NK-92 treated with Interleukin-12 subunit alpha and Interleukin-12 subunit beta, amount 100 ng/mL, for 24 hours (cell line): Measurements from ENCODE around the gene EAF1.
A peak's percentile ranks its signal among the peaks of the same experiment; 100 is the strongest.
"Not testable (repeated sequence)": the region's sequence is repeated elsewhere in the genome, so short reads cannot be mapped to it uniquely, and the experiment has no call there.

Experiments
- DNase-seq: peaks from one replicate; lab custom pipeline; 2025; lab: John Stamatoyannopoulos, UW

Gene EAF1

DNA sequence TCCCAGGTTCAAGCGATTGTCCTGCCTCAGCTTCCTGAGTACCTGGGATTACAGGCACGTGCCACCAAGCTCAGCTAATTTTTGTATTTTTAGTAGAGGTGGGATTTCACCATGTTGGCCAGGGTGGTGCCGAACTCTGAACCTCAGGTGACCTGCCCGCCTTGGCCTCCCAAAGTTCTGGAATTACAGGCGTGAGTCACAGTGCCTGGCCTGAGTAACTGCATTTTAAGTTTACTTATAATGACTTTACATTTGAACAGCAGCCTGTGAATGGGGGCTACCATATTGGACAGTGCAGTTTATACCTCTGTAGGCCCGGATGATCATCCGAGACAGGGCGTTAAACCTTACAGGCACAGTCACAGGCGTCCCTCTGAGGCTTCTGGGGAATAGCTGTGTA lies 24.8 kb downstream of the EAF1 start:
- no peak for DNase-seq

- DNase-seq: no peak
Observed at GRCh38 chr3:15452961-15453360, 25.6 kb downstream of the EAF1 start.

GRCh38 chr3:15453501-15453900 lies 26.1 kb downstream of the EAF1 start:
- no peak for DNase-seq

- no peak for DNase-seq
Observed at GRCh38 chr3:15453991-15454625, 26.7 kb downstream of the EAF1 start.

- no peak for DNase-seq
Observed at GRCh38 chr3:15454965-15455364, 27.6 kb downstream of the EAF1 start.

DNA sequence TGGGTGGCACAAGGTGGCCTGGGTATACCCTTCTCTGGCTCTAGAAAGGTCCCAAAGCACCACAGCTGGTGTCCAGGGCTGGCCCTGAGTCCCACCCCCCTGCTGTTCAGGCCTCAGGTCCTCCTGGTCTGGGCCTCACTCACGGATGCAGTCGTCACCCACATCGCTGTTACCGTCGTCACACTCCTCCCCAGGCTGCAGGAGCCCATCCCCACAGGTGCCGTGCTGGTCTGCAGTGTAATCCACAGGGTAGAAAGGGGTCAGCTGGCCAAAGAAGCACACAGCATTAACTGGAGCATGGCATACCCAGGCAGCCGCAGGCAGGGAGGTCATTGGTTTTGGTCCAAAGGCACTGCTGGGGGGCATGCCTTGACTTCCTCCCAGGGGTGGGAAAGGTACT lies 28.4 kb downstream of the EAF1 start:
- DNase-seq: no peak

- no peak for DNase-seq
Observed at GRCh38 chr3:15456321-15456720, 28.9 kb downstream of the EAF1 start.

- not testable (repeated sequence) for DNase-seq
Observed at GRCh38 chr3:15456915-15457314, 29.5 kb downstream of the EAF1 start.

DNA sequence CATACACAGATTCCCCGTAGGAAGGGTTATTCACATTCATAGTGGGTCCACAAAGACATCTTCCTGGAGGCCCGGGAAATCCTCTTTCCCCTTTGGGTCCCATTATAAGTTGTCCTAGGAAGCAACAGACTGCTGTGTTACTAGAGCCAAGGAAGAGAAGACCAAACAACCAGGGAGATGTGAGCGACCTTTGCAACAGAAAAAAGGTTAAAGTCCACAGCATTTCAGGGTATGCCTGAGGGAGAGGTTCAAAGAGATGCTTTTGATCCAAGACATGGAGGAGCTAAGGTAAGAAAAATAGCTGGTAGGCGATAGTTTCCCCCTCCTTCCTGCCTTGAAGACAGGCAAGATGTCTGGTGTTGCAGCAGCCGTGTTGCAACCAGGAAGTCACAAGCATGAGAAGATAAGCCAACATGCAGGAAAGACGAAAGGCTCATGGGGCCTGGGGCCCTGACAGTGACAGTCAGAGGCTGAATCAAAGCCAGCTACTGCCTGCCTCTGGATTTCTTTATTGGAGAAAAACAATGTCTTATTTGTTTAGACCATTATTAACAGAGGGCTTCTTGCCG lies 30.9 kb downstream of the EAF1 start:
- DNase-seq: no peak

GRCh38 chr3:15460891-15461531 lies 33.6 kb downstream of the EAF1 start:
- peak; percentile 15 for DNase-seq

DNA sequence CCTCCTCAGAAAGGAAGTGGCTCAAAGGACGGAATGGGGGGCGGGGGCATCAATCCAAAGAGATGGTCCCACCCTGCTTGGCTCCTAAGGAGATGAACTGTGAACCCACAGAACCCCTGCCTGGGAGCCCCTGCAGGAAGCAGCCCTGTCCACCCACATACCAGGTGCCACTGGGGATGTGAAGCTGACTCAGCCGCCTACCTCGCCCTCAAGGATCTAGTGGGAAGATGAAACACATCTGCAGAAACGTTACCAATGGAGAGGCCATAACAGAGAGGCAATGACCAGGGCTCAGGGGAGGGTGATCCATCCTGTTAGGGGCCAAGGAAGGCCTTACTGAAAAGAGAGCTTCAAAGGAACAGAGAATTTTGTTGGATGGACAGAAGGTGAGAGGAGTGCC lies 35.1 kb downstream of the EAF1 start:
- peak; percentile 9 for DNase-seq

- no peak for DNase-seq
Observed at GRCh38 chr3:15465876-15466585, 38.6 kb downstream of the EAF1 start.

- DNase-seq: no peak
Observed at GRCh38 chr3:15467227-15468181, 40.1 kb downstream of the EAF1 start.

GRCh38 chr3:15470261-15470660 lies 42.9 kb downstream of the EAF1 start:
- DNase-seq: no peak

GRCh38 chr3:15470849-15471248 lies 43.5 kb downstream of the EAF1 start:
- no peak for DNase-seq

DNA sequence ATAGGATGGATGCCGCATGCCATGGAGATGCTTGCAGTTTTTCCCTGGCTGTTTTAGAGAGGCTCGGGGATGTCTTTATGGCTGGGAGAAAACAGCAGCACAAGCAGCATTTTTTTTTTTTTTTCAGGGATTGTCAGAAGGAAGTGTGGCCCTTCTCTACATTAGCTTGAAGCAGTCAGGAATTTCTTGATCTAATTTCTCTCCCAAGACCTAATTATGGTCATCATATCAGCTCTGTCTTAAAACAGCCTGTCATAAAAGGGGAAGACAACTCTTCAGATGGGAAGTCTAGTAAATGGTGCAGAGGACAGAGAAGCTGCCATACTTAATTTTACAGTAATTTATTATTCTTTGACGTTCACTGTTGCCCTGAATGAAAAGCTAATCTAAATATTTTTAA lies 44.5 kb downstream of the EAF1 start:
- no peak for DNase-seq

GRCh38 chr3:15475161-15475560 lies 47.8 kb downstream of the EAF1 start:
- no peak for DNase-seq

- DNase-seq: no peak
Observed at GRCh38 chr3:15476378-15476777, 49.0 kb downstream of the EAF1 start.

DNA sequence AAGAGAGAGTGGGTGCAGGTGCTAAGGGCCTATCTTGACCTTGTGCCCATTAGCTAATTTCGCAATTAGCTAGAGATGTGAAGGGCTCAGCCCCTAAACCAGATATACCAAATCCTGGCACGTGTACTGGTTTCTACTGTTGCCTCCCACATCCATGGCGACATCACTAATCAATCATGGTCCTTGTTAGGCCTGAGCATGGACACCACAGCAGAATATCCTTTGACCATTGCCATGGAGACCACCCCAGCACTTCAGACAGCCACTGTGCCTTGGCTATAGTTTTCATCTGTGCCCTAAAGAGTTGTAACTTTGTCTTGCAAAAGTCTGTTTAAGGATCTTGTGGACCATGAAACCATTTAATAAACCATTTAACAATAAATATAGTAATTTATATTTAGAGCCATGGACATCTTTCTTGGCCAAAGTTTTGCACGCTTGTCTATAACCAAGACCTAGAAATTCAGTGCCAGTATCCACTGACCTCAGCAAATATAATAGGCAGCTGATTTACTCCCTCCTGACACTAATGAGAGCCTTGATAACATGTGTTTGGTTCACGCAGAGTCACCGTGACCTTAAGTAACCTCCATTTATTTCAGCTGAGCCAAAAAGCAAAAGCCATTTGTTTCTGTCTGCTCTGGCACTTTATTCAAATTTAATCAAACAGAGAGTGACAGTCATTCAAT lies 50.7 kb downstream of the EAF1 start:
- DNase-seq: no peak

GRCh38 chr3:15478640-15478979 lies 51.2 kb downstream of the EAF1 start:
- no peak for DNase-seq
